ENCODE data around the gene TSPO2.
"Not testable (repeated sequence)": the region's sequence is repeated elsewhere in the genome, so short reads cannot be mapped to it uniquely, and the experiment has no call there.

- TF ChIP-seq CTCF (IDR thresholded peaks at IDR 0.05; ENCODE audit: extremely low read depth in 1 of 2, insufficient read depth in 1 of 2, low read depth in 1 of 2, low read length in 2 of 2), result peak; percentile 48 to 55
- not testable (repeated sequence) for TF ChIP-seq POLR2A (IDR thresholded peaks at IDR 0.05; ENCODE audit: low read depth, low read length); EZH2 (IDR thresholded peaks at IDR 0.05; ENCODE audit: borderline replicate concordance, low read depth, low read length, severe bottlenecking); MAX (IDR thresholded peaks at IDR 0.05; ENCODE audit: insufficient read depth, insufficient read length); POLR2AphosphoS5 (IDR thresholded peaks at IDR 0.05; ENCODE audit: insufficient read depth, low read depth, low read length); JUN (IDR thresholded peaks at IDR 0.05; ENCODE audit: borderline replicate concordance, insufficient read depth, insufficient read length, low read depth)
These were observed 36.0 kb upstream of the TSPO2 start for GRCh38 chr6:41006217-41006616.
